Measurements from ENCODE around the gene ABCC1. TPM values are rescaled to one million over a fixed set of nuclear protein-coding genes. Genes with fewer than 3 reads are reported as not detected.

ABCC1 gene
- total RNA-seq, 4 donors from 2014 or later, result 19.3 to 43.7 (median 26.2) TPM

GRCh38 chr16:16184594-16184993, 235.2 kb downstream of the ABCC1 start:
- Histone ChIP-seq H3K27ac (no peak overlapping the region), H3K4me3 (no peak overlapping the region), H3K36me3 (no peaks in the 10 kb centered on the region), H3K9me3 (no peaks in the 10 kb centered on the region), H3K4me1 (no peaks in the 10 kb centered on the region), H3K27me3 (no peaks in the 10 kb centered on the region)
- intact Hi-C loops (cut with DNase I; ENCODE audit: low total_unique reads) (no loop called here), in situ Hi-C loops (cut with MboI; ENCODE audit: low sequenced_read_pairs in 4 of 4) (no loop called here)
- no peak for DNase-seq
- ATAC-seq, result no peak
- TF ChIP-seq CTCF (IDR thresholded peaks at IDR 0.05 in 4 of 5, conservative IDR thresholded peaks at IDR 0.05 in 1 of 5) (no peak), POLR2A (IDR thresholded peaks at IDR 0.05) (no peak)

GRCh38 chr16:16185095-16185494, 235.7 kb downstream of the ABCC1 start:
- Histone ChIP-seq H3K36me3 (no peaks in the 10 kb centered on the region), H3K27ac (no peak overlapping the region), H3K27me3 (no peaks in the 10 kb centered on the region), H3K4me1 (no peaks in the 10 kb centered on the region), H3K4me3 (no peak overlapping the region), H3K9me3 (no peaks in the 10 kb centered on the region)
- in situ Hi-C loops (cut with MboI; ENCODE audit: low sequenced_read_pairs in 4 of 4), result no loop called here
- TF ChIP-seq POLR2A (IDR thresholded peaks at IDR 0.05) (no peak), CTCF (IDR thresholded peaks at IDR 0.05 in 4 of 5, conservative IDR thresholded peaks at IDR 0.05 in 1 of 5) (no peak)
- DNase-seq (no peak), ATAC-seq (no peak)
- intact Hi-C loops (cut with DNase I; ENCODE audit: low total_unique reads), result no loop called here

- Histone ChIP-seq H3K27me3 (no peaks in the 10 kb centered on the region), H3K4me1 (no peaks in the 10 kb centered on the region), H3K36me3 (no peaks in the 10 kb centered on the region), H3K4me3 (no peak overlapping the region), H3K27ac (no peak overlapping the region), H3K9me3 (no peaks in the 10 kb centered on the region)
- no peak for ATAC-seq
- TF ChIP-seq POLR2A (IDR thresholded peaks at IDR 0.05), result no peak
- no peak for TF ChIP-seq CTCF (IDR thresholded peaks at IDR 0.05 in 4 of 5, conservative IDR thresholded peaks at IDR 0.05 in 1 of 5)
- intact Hi-C loops (cut with DNase I; ENCODE audit: low total_unique reads), result no loop called here
- no peak for DNase-seq
- in situ Hi-C loops (cut with MboI; ENCODE audit: low sequenced_read_pairs in 4 of 4), result no loop called here
Measured at GRCh38 chr16:16186820-16187219, 237.4 kb downstream of the ABCC1 start.

DNA sequence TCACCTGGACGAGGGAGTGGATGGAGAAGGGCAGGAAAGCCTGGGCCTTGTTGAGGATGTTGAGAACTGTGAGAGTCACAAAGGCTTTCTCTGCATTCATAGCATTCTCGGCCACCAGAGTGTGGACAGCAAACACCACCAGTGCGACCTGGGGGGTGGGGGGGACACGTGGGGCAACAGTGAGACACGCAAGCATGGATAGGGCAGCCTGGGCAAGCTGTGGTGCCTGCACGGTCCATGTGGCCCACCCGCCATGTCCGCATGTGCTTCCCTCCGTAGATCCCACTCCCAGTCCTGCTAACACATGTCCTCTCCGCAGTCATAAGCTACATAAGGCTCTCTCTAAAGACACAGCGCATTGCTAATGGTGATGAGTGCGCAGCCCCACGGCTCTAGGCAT, 239.4 kb downstream of the ABCC1 start:
- no peaks in the 10 kb centered on the region for H3K4me1 ChIP-seq
- H3K4me3 ChIP-seq, result no peak overlapping the region
- H3K27me3 ChIP-seq, result no peaks in the 10 kb centered on the region
- no peak overlapping the region for H3K27ac ChIP-seq
- DNase-seq, result no peak
- no peaks in the 10 kb centered on the region for H3K9me3 ChIP-seq
- TF ChIP-seq CTCF (IDR thresholded peaks at IDR 0.05 in 4 of 5, conservative IDR thresholded peaks at IDR 0.05 in 1 of 5), result no peak
- no peak for TF ChIP-seq POLR2A (IDR thresholded peaks at IDR 0.05)
- intact Hi-C loops (cut with DNase I; ENCODE audit: low total_unique reads) (no loop called here), in situ Hi-C loops (cut with MboI; ENCODE audit: low sequenced_read_pairs in 4 of 4) (no loop called here)
- no peak for ATAC-seq
- H3K36me3 ChIP-seq, result no peaks in the 10 kb centered on the region

DNA sequence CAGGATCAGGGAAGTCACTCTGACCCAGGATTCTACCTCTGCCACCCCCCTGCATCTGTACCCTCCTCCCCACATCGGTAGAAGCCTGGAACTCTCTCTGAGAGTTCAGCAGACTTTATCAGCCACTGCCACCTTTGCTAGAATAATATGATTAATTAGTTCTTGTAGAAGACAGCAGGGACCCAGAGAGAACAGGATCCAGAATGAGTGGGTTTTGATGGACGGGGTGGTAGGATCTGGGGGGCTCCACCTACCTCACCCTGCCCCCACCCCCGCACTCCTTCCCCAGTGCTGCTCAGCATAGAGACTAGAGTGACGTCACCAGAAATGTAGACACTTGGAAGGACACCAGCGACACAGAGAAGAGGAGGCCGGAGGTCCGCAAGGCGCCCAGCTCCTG, 240.4 kb downstream of the ABCC1 start:
- no peak overlapping the region for H3K27ac ChIP-seq

More for the DNA sequence above, 240.4 kb downstream of the ABCC1 start:
- Histone ChIP-seq H3K4me3 (no peak overlapping the region), H3K27me3 (no peaks in the 10 kb centered on the region), H3K36me3 (no peaks in the 10 kb centered on the region), H3K4me1 (no peaks in the 10 kb centered on the region), H3K9me3 (no peaks in the 10 kb centered on the region)
- intact Hi-C loops (cut with DNase I; ENCODE audit: low total_unique reads), result no loop called here
- ATAC-seq (no peak), DNase-seq (no peak)
- in situ Hi-C loops (cut with MboI; ENCODE audit: low sequenced_read_pairs in 4 of 4), result no loop called here
- TF ChIP-seq CTCF (IDR thresholded peaks at IDR 0.05 in 4 of 5, conservative IDR thresholded peaks at IDR 0.05 in 1 of 5), result no peak
- no peak for TF ChIP-seq POLR2A (IDR thresholded peaks at IDR 0.05)
